ENCODE results near the gene CLEC4F. TPM values are rescaled to one million over a fixed set of nuclear protein-coding genes. Genes with fewer than 3 reads are reported as not detected.

CLEC4F gene
- total RNA-seq, 1 experiment from 2014 or later = not detected

- Histone ChIP-seq H3K27me3 (ENCODE audit: low read length) (peaks cover 50% of the 10 kb centered on the region), H3K9me3 (ENCODE audit: low read length) (no peaks in the 10 kb centered on the region), H3K27ac (ENCODE audit: low read length) (no peak overlapping the region), H4K20me1 (ENCODE audit: low read length) (no peaks in the 10 kb centered on the region), H2AFZ (ENCODE audit: low read length) (no peak overlapping the region), H3F3A (ENCODE audit: low read length, unreplicated experiment) (no peaks in the 10 kb centered on the region), H3K36me3 (ENCODE audit: low read depth, low read length) (no peaks in the 10 kb centered on the region), H3K9me2 (replicated peaks; ENCODE audit: low read length) (no peaks in the 10 kb centered on the region), H3K4me1 (ENCODE audit: insufficient read depth, low read length) (no peaks in the 10 kb centered on the region), H3K9ac (ENCODE audit: low read length) (no peak overlapping the region), H3K4me3 (ENCODE audit: low read length) (no peak overlapping the region), H3K79me2 (ENCODE audit: low read length) (no peaks in the 10 kb centered on the region), H3K4me2 (ENCODE audit: low read length) (no peak overlapping the region)
- ChIA-PET POLR2A (ENCODE audit: unreplicated experiment) (no interaction called here), CTCF (no interaction called here)
- BruUV-seq (replicated peaks) = no TSS peak
- ATAC-seq (no peak), DNase-seq (no peak)
- TF ChIP-seq EZH2phosphoT487 (IDR thresholded peaks at IDR 0.05; ENCODE audit: borderline replicate concordance, low read length) (no peak), EZH2 (IDR thresholded peaks at IDR 0.05; ENCODE audit: low read length, unreplicated experiment) (no peak), CTCF (conservative IDR thresholded peaks at IDR 0.05; ENCODE audit: low read depth, low read length) (no peak)
- intact Hi-C loops (cut with micrococcal nuclease) = loop anchor here (1.0 kb wide), 1 partner anchor 22 kb away; no protein-coding TSS in a partner anchor
Measured at GRCh38 chr2:70855667-70856066, 35.3 kb upstream of the CLEC4F start.

GRCh38 chr2:70854411-70854810, 34.0 kb upstream of the CLEC4F start:
- Histone ChIP-seq H3K4me2 (ENCODE audit: low read length) (no peak overlapping the region), H3F3A (ENCODE audit: low read length, unreplicated experiment) (no peaks in the 10 kb centered on the region), H3K27me3 (ENCODE audit: low read length) (peaks cover 42% of the 10 kb centered on the region), H3K9me2 (replicated peaks; ENCODE audit: low read length) (no peaks in the 10 kb centered on the region), H3K4me3 (ENCODE audit: low read length) (no peak overlapping the region), H3K4me1 (ENCODE audit: insufficient read depth, low read length) (no peaks in the 10 kb centered on the region), H3K9me3 (ENCODE audit: low read length) (no peaks in the 10 kb centered on the region), H3K36me3 (ENCODE audit: low read depth, low read length) (no peaks in the 10 kb centered on the region), H3K27ac (ENCODE audit: low read length) (no peak overlapping the region), H3K79me2 (ENCODE audit: low read length) (no peaks in the 10 kb centered on the region), H4K20me1 (ENCODE audit: low read length) (no peaks in the 10 kb centered on the region), H3K9ac (ENCODE audit: low read length) (no peak overlapping the region), H2AFZ (ENCODE audit: low read length) (no peak overlapping the region)
- no TSS peak for BruUV-seq (replicated peaks)
- intact Hi-C loops (cut with micrococcal nuclease) = no loop called here
- ChIA-PET POLR2A (ENCODE audit: unreplicated experiment) (no interaction called here), CTCF (no interaction called here)
- DNase-seq = no peak
- ATAC-seq = no peak
- TF ChIP-seq EZH2phosphoT487 (IDR thresholded peaks at IDR 0.05; ENCODE audit: borderline replicate concordance, low read length) (no peak), CTCF (conservative IDR thresholded peaks at IDR 0.05; ENCODE audit: low read depth, low read length) (no peak), EZH2 (IDR thresholded peaks at IDR 0.05; ENCODE audit: low read length, unreplicated experiment) (no peak)

GRCh38 chr2:70852824-70853223, 32.4 kb upstream of the CLEC4F start:
- no peak for TF ChIP-seq EZH2phosphoT487 (IDR thresholded peaks at IDR 0.05; ENCODE audit: borderline replicate concordance, low read length)
- no peak for TF ChIP-seq EZH2 (IDR thresholded peaks at IDR 0.05; ENCODE audit: low read length, unreplicated experiment)
- TF ChIP-seq CTCF (conservative IDR thresholded peaks at IDR 0.05; ENCODE audit: low read depth, low read length) = no peak
- Histone ChIP-seq H3K27me3 (ENCODE audit: low read length) (peaks cover 31% of the 10 kb centered on the region), H3K9ac (ENCODE audit: low read length) (no peak overlapping the region), H4K20me1 (ENCODE audit: low read length) (no peaks in the 10 kb centered on the region), H3K79me2 (ENCODE audit: low read length) (no peaks in the 10 kb centered on the region), H3K4me3 (ENCODE audit: low read length) (no peak overlapping the region), H3K36me3 (ENCODE audit: low read depth, low read length) (no peaks in the 10 kb centered on the region), H2AFZ (ENCODE audit: low read length) (no peak overlapping the region), H3K4me1 (ENCODE audit: insufficient read depth, low read length) (no peaks in the 10 kb centered on the region), H3K9me2 (replicated peaks; ENCODE audit: low read length) (no peaks in the 10 kb centered on the region), H3K9me3 (ENCODE audit: low read length) (no peaks in the 10 kb centered on the region), H3F3A (ENCODE audit: low read length, unreplicated experiment) (no peaks in the 10 kb centered on the region), H3K4me2 (ENCODE audit: low read length) (no peak overlapping the region), H3K27ac (ENCODE audit: low read length) (no peak overlapping the region)
- no peak for DNase-seq
- no peak for ATAC-seq
- ChIA-PET POLR2A (ENCODE audit: unreplicated experiment) (no interaction called here), CTCF (no interaction called here)
- no TSS peak for BruUV-seq (replicated peaks)
- intact Hi-C loops (cut with micrococcal nuclease) = no loop called here
